Activated CD8-positive, alpha-beta T cell treated with anti-CD3 and anti-CD28 coated beads, Interleukin-2, amount 10 ng/mL, durations not matched to agents 7 days and 5 days (primary cell): Measurements from ENCODE around the gene CHRNG. TPM values are rescaled to one million over a fixed set of nuclear protein-coding genes. Genes with fewer than 3 reads are reported as not detected.
A peak's percentile ranks its signal among the peaks of the same experiment; 100 is the strongest.
"Not testable (repeated sequence)": the region's sequence is repeated elsewhere in the genome, so short reads cannot be mapped to it uniquely, and the experiment has no call there.

Experiments used
- ATAC-seq: fragments of 150-1000 bp; cut with Tn5 transposase; one replicate; pipeline ENCODE4 v1.10.0; 2021; ENCODE audit warnings: moderate library complexity
- CTCF ChIA-PET: fragments of 350-600 bp; sonication (Branson Sonifier 250); formaldehyde crosslinking; loops from one replicate; lab custom pipeline; 2021; ENCODE audit warnings: antibody characterized with exemption; lab: Charles Lee
- POLR2A ChIA-PET: fragments of 350-600 bp; sonication (Branson Sonifier 250); formaldehyde crosslinking; loops from one replicate; lab custom pipeline; 2021; ENCODE audit warnings: antibody characterized with exemption; lab: Charles Lee
- DNase-seq: peaks from one replicate; pipeline ENCODE4 v3.0.0-alpha.2; 2020
- H3K27ac Mint-ChIP-seq: one replicate; pipeline ENCODE4 v1.8.0; 2021; ENCODE audit warnings: mild to moderate bottlenecking, mixed read lengths
- H3K27me3 Mint-ChIP-seq: one replicate; pipeline ENCODE4 v1.8.0; 2021; ENCODE audit warnings: low read depth, mixed read lengths
- H3K36me3 Mint-ChIP-seq: one replicate; pipeline ENCODE4 v1.8.0; 2021; ENCODE audit warnings: low read depth, mixed read lengths
- H3K4me1 Mint-ChIP-seq: one replicate; pipeline ENCODE4 v1.8.0; 2021; ENCODE audit warnings: low read depth, mixed read lengths
- H3K4me3 Mint-ChIP-seq: one replicate; pipeline ENCODE4 v1.8.0; 2021; ENCODE audit warnings: mild to moderate bottlenecking, mixed read lengths
- H3K9me3 Mint-ChIP-seq: one replicate; pipeline ENCODE4 v1.8.0; 2022; ENCODE audit warnings: mixed read lengths; ENCODE audit not compliant: insufficient read depth
- total RNA-seq, 2 experiments: library from RNA; stranded (reverse); gene quantifications; one replicate each; pipeline ENCODE4 v1.2.3, GENCODE V29; 2021

The CHRNG gene
- total RNA-seq, 2 experiments from 2014 or later, result not detected

GRCh38 chr2:232556426-232556825, 16.9 kb downstream of the CHRNG start:
- Mint-ChIP-seq H3K4me1 (peaks cover 29% of the 10 kb centered on the region), H3K36me3 (peaks cover 41% of the 10 kb centered on the region), H3K27ac (peak overlapping the region; percentile 7), H3K4me3 (no peak overlapping the region), H3K27me3 (no peaks in the 10 kb centered on the region), H3K9me3 (no peaks in the 10 kb centered on the region)
- DNase-seq (no peak), ATAC-seq (no peak)
- ChIA-PET CTCF (interaction anchor here (0.7 kb wide), 1 partner anchor 758 kb away, joined by 3 read pairs; no protein-coding TSS in a partner anchor), POLR2A (no interaction called here)

GRCh38 chr2:232562515-232563151, 23.1 kb downstream of the CHRNG start:
- Mint-ChIP-seq H3K4me3 (no peak overlapping the region), H3K27me3 (no peaks in the 10 kb centered on the region), H3K9me3 (no peaks in the 10 kb centered on the region), H3K4me1 (peaks cover 10% of the 10 kb centered on the region), H3K36me3 (peaks cover 51% of the 10 kb centered on the region), H3K27ac (no peak overlapping the region)
- POLR2A ChIA-PET, result interaction anchor here (0.9 to 1.2 kb wide), 2 partner anchors 9 to 12 kb away, joined by 3 to 4 read pairs; partner anchors contain the start of genes EIF4E2 and TIGD1
- DNase-seq, result no peak
- no peak for ATAC-seq
- CTCF ChIA-PET, result interaction anchor here (1.6 kb wide), 1 partner anchor 11 kb away, joined by 3 read pairs; no protein-coding TSS in a partner anchor

GRCh38 chr2:232563580-232563979, 24.1 kb downstream of the CHRNG start:
- ChIA-PET POLR2A (interaction anchor here (1.2 kb wide), 1 partner anchor 10 kb away, joined by 4 read pairs; no protein-coding TSS in a partner anchor), CTCF (interaction anchor here (1.0 to 1.6 kb wide), 2 partner anchors 10 to 14 kb away, joined by 3 to 4 read pairs; no protein-coding TSS in a partner anchor)
- H3K27ac Mint-ChIP-seq, result no peak overlapping the region

GRCh38 chr2:232567721-232568120, 28.2 kb downstream of the CHRNG start:
- POLR2A ChIA-PET, result interaction anchor here (0.5 kb wide), 1 partner anchor 608 kb away, joined by 3 read pairs; no protein-coding TSS in a partner anchor
- no peak for ATAC-seq
- H3K4me3 Mint-ChIP-seq, result no peak overlapping the region
- H3K4me1 Mint-ChIP-seq, result peaks cover 10% of the 10 kb centered on the region
- H3K27me3 Mint-ChIP-seq, result no peaks in the 10 kb centered on the region
- CTCF ChIA-PET, result no interaction called here
- no peak overlapping the region for H3K27ac Mint-ChIP-seq
- peaks cover 53% of the 10 kb centered on the region for H3K36me3 Mint-ChIP-seq
- H3K9me3 Mint-ChIP-seq, result no peaks in the 10 kb centered on the region
- DNase-seq, result no peak

More at GRCh38 chr2:232563580-232563979, 24.1 kb downstream of the CHRNG start:
- no peaks in the 10 kb centered on the region for H3K9me3 Mint-ChIP-seq
- no peak for DNase-seq
- no peak overlapping the region for H3K4me3 Mint-ChIP-seq
- no peak for ATAC-seq
- peaks cover 10% of the 10 kb centered on the region for H3K4me1 Mint-ChIP-seq
- H3K27me3 Mint-ChIP-seq, result no peaks in the 10 kb centered on the region
- peaks cover 56% of the 10 kb centered on the region for H3K36me3 Mint-ChIP-seq

GRCh38 chr2:232568161-232568560, 28.7 kb downstream of the CHRNG start:
- Mint-ChIP-seq H3K4me1 (peaks cover 6% of the 10 kb centered on the region), H3K27me3 (no peaks in the 10 kb centered on the region), H3K4me3 (no peak overlapping the region), H3K9me3 (no peaks in the 10 kb centered on the region), H3K36me3 (peaks cover 57% of the 10 kb centered on the region), H3K27ac (no peak overlapping the region)
- ChIA-PET POLR2A (no interaction called here), CTCF (no interaction called here)
- ATAC-seq, result no peak
- no peak for DNase-seq

- Mint-ChIP-seq H3K27ac (no peak overlapping the region), H3K4me3 (no peak overlapping the region), H3K4me1 (no peaks in the 10 kb centered on the region), H3K36me3 (peaks cover 62% of the 10 kb centered on the region), H3K9me3 (no peaks in the 10 kb centered on the region), H3K27me3 (no peaks in the 10 kb centered on the region)
- ATAC-seq (no peak), DNase-seq (no peak)
- ChIA-PET POLR2A (interaction anchor here (1.2 kb wide), 1 partner anchor 9 kb away, joined by 4 read pairs; no protein-coding TSS in a partner anchor), CTCF (no interaction called here)
Measured at GRCh38 chr2:232569541-232569940, 30.0 kb downstream of the CHRNG start.

- DNase-seq, H3K27ac Mint-ChIP-seq, H3K4me1 Mint-ChIP-seq, POLR2A ChIA-PET, H3K27me3 Mint-ChIP-seq, ATAC-seq, H3K9me3 Mint-ChIP-seq, H3K4me3 Mint-ChIP-seq, CTCF ChIA-PET: not testable (repeated sequence)
- H3K36me3 Mint-ChIP-seq, result peaks cover 59% of the 10 kb centered on the region
Measured at GRCh38 chr2:232570481-232570880, 31.0 kb downstream of the CHRNG start.

- ChIA-PET POLR2A (no interaction called here), CTCF (no interaction called here)
- no peak for ATAC-seq
- Mint-ChIP-seq H3K27me3 (no peaks in the 10 kb centered on the region), H3K4me3 (no peak overlapping the region), H3K36me3 (peaks cover 55% of the 10 kb centered on the region), H3K4me1 (no peaks in the 10 kb centered on the region), H3K27ac (no peak overlapping the region), H3K9me3 (no peaks in the 10 kb centered on the region)
- no peak for DNase-seq
Measured at GRCh38 chr2:232571026-232571474, 31.6 kb downstream of the CHRNG start.

GRCh38 chr2:232573042-232573441, 33.5 kb downstream of the CHRNG start:
- ChIA-PET POLR2A (no interaction called here), CTCF (no interaction called here)
- H3K4me1 Mint-ChIP-seq, result no peaks in the 10 kb centered on the region
- ATAC-seq (no peak), DNase-seq (no peak)
- peaks cover 41% of the 10 kb centered on the region for H3K36me3 Mint-ChIP-seq
- H3K4me3 Mint-ChIP-seq, result no peak overlapping the region
- H3K27me3 Mint-ChIP-seq, result no peaks in the 10 kb centered on the region
- no peak overlapping the region for H3K27ac Mint-ChIP-seq
- H3K9me3 Mint-ChIP-seq, result no peaks in the 10 kb centered on the region

GRCh38 chr2:232573771-232574435, 34.4 kb downstream of the CHRNG start:
- DNase-seq (no peak), ATAC-seq (no peak)
- H3K27me3 Mint-ChIP-seq, result no peaks in the 10 kb centered on the region
- ChIA-PET POLR2A (no interaction called here), CTCF (interaction anchor here (1.3 kb wide), 1 partner anchor 11 kb away, joined by 3 read pairs; no protein-coding TSS in a partner anchor)
- no peaks in the 10 kb centered on the region for H3K9me3 Mint-ChIP-seq
- H3K27ac Mint-ChIP-seq, result no peak overlapping the region
- no peaks in the 10 kb centered on the region for H3K4me1 Mint-ChIP-seq
- H3K36me3 Mint-ChIP-seq, result peaks cover 36% of the 10 kb centered on the region
- no peak overlapping the region for H3K4me3 Mint-ChIP-seq

GRCh38 chr2:232574674-232575403, 35.3 kb downstream of the CHRNG start:
- ATAC-seq, result no peak
- H3K4me1 Mint-ChIP-seq, result peaks cover 5% of the 10 kb centered on the region
- no peaks in the 10 kb centered on the region for H3K27me3 Mint-ChIP-seq
- ChIA-PET CTCF (interaction anchor here (1.3 kb wide), 1 partner anchor 12 kb away, joined by 3 read pairs; no protein-coding TSS in a partner anchor), POLR2A (no interaction called here)
- peaks cover 34% of the 10 kb centered on the region for H3K36me3 Mint-ChIP-seq
- no peak overlapping the region for H3K4me3 Mint-ChIP-seq
- no peaks in the 10 kb centered on the region for H3K9me3 Mint-ChIP-seq
- DNase-seq, result no peak
- no peak overlapping the region for H3K27ac Mint-ChIP-seq
